ENCODE measurements around the gene ADCK2.
"Not testable (repeated sequence)": the region's sequence is repeated elsewhere in the genome, so short reads cannot be mapped to it uniquely, and the experiment has no call there.

ADCK2 gene

GRCh38 chr7:140674899-140675701 is 2.4 kb downstream of the ADCK2 start:
- DNase-seq, result no peak

- DNase-seq, result no peak
Measured at GRCh38 chr7:140675726-140676125, 3.0 kb downstream of the ADCK2 start.

- DNase-seq, result no peak
Measured at GRCh38 chr7:140676306-140676705, 3.6 kb downstream of the ADCK2 start.

GRCh38 chr7:140676956-140677355 is 4.2 kb downstream of the ADCK2 start:
- DNase-seq, result not testable (repeated sequence)

- no peak for DNase-seq
Measured at GRCh38 chr7:140677496-140677895, 4.8 kb downstream of the ADCK2 start.

- DNase-seq, result no peak
Measured at GRCh38 chr7:140678081-140678815, 5.5 kb downstream of the ADCK2 start.

GRCh38 chr7:140678816-140679130 is 6.0 kb downstream of the ADCK2 start:
- no peak for DNase-seq

GRCh38 chr7:140679186-140679585 is 6.4 kb downstream of the ADCK2 start:
- no peak for DNase-seq

- DNase-seq, result no peak
Measured at GRCh38 chr7:140680886-140681285, 8.1 kb downstream of the ADCK2 start.

GRCh38 chr7:140681766-140682165 is 9.0 kb downstream of the ADCK2 start:
- no peak for DNase-seq

GRCh38 chr7:140683657-140684056 is 10.9 kb downstream of the ADCK2 start:
- no peak for DNase-seq

GRCh38 chr7:140684066-140684950 is 11.6 kb downstream of the ADCK2 start:
- DNase-seq, result no peak

- DNase-seq, result no peak
Measured at GRCh38 chr7:140685407-140686087, 12.8 kb downstream of the ADCK2 start.

- no peak for DNase-seq
Measured at GRCh38 chr7:140686921-140687320, 14.2 kb downstream of the ADCK2 start.

GRCh38 chr7:140688341-140688740 is 15.6 kb downstream of the ADCK2 start:
- DNase-seq, result no peak

GRCh38 chr7:140689199-140690152 is 16.7 kb downstream of the ADCK2 start:
- DNase-seq, result no peak

- DNase-seq, result no peak
Measured at GRCh38 chr7:140691376-140692045, 18.8 kb downstream of the ADCK2 start.

- not testable (repeated sequence) for DNase-seq
Measured at GRCh38 chr7:140693849-140694248, 21.1 kb downstream of the ADCK2 start.

- no peak for DNase-seq
Measured at GRCh38 chr7:140694592-140694991, 21.8 kb downstream of the ADCK2 start.

- DNase-seq, result no peak
Measured at GRCh38 chr7:140695381-140695780, 22.6 kb downstream of the ADCK2 start.

All from 8988T (cell line).